COR-L47 (cell line): ENCODE data around the gene CCDC47.
A peak's percentile ranks its signal among the peaks of the same experiment; 100 is the strongest.
"Not testable (repeated sequence)": the region's sequence is repeated elsewhere in the genome, so short reads cannot be mapped to it uniquely, and the experiment has no call there.

Experiments
- DNase-seq: peaks from one replicate; lab custom pipeline; 2025; lab: John Stamatoyannopoulos, UW

CCDC47 gene

GRCh38 chr17:63722403-63722802 is 51.0 kb downstream of the CCDC47 start:
- no peak for DNase-seq

GRCh38 chr17:63720194-63720593 is 53.2 kb downstream of the CCDC47 start:
- DNase-seq, result not testable (repeated sequence)

- no peak for DNase-seq
These were observed 54.4 kb downstream of the CCDC47 start for GRCh38 chr17:63718988-63719387.

- DNase-seq, result no peak
These were observed 57.0 kb downstream of the CCDC47 start for GRCh38 chr17:63716426-63716825.

GRCh38 chr17:63714550-63715277 is 58.7 kb downstream of the CCDC47 start:
- no peak for DNase-seq

- DNase-seq, result no peak
These were observed 64.3 kb downstream of the CCDC47 start for GRCh38 chr17:63709110-63709509.

GRCh38 chr17:63707151-63707550 is 66.2 kb downstream of the CCDC47 start:
- DNase-seq, result no peak

GRCh38 chr17:63706336-63707082 is 66.9 kb downstream of the CCDC47 start:
- DNase-seq, result no peak

GRCh38 chr17:63705657-63706056 is 67.7 kb downstream of the CCDC47 start:
- DNase-seq, result no peak

- no peak for DNase-seq
These were observed 68.6 kb downstream of the CCDC47 start for GRCh38 chr17:63704836-63705235.

- no peak for DNase-seq
These were observed 69.2 kb downstream of the CCDC47 start for GRCh38 chr17:63704259-63704576.

GRCh38 chr17:63703556-63704258 is 69.7 kb downstream of the CCDC47 start:
- no peak for DNase-seq

- DNase-seq, result no peak
These were observed 70.4 kb downstream of the CCDC47 start for GRCh38 chr17:63703029-63703428.

GRCh38 chr17:63702721-63703015 is 70.7 kb downstream of the CCDC47 start:
- DNase-seq, result no peak

- DNase-seq, result peak; percentile 41
These were observed 71.3 kb downstream of the CCDC47 start for GRCh38 chr17:63701868-63702720.

- DNase-seq, result no peak
These were observed 72.0 kb downstream of the CCDC47 start for GRCh38 chr17:63701456-63701820.

GRCh38 chr17:63700528-63701455 is 72.6 kb downstream of the CCDC47 start:
- peak; percentile 23 for DNase-seq

GRCh38 chr17:63699638-63700527 is 73.5 kb downstream of the CCDC47 start, which contains the start of gene LIMD2:
Gene LIMD2, minus strand, starts transcription at chr17:63700125. Its CDS starts 827 bp downstream, at chr17:63699298.
- DNase-seq, result peak; percentile 83

GRCh38 chr17:63698886-63699637 is 74.3 kb downstream of the CCDC47 start:
- DNase-seq, result no peak
